Astrocyte of the cerebellum (primary cell): ENCODE results near the gene CAMKK1.
A peak's percentile ranks its signal among the peaks of the same experiment; 100 is the strongest.

Experiments
- DNase-seq: peaks from one replicate; pipeline ENCODE4 v3.0.0-alpha.2; 2011; ENCODE audit warnings: low read depth
- H3K4me3 ChIP-seq: 2 replicates; pipeline ENCODE4 v1.5.1; 2011; ENCODE audit warnings: mild to moderate bottlenecking, low read depth, low read length, moderate library complexity
- in situ Hi-C: cut with HindIII; loops from 2 replicates; pipeline ENCODE4 v1.10.0; 2017; ENCODE audit warnings: low sequenced_read_pairs
- TF ChIP-seq, protein P1 (sequence below): IDR thresholded peaks from 2 replicates; pipeline ENCODE4 v1.5.1; 2012; ENCODE audit warnings: low read length, low read depth, moderate library complexity, mild to moderate bottlenecking; ENCODE audit errors: missing control alignments

Gene CAMKK1

DNA sequence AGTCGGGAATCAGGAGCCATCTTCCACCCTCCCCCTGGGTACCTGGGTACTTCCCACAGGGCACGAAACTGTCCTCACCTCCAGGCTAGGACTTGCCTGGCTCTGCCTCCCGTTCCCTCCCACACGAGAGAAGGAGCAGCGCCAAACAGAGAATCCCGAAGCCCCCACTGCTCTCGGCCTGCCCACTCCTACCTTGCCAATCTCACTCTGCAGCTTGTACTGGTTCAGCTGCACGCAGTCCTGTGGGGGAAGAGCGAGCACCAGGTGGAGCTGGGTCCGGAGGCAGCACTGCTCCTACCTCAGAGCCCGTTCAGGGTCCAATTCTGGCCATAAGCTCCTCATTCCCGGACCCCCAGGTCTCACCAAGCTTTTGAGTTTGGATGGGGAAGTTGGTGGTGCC, 8.7 kb downstream of the CAMKK1 start:
- TF ChIP-seq, protein P1, sequence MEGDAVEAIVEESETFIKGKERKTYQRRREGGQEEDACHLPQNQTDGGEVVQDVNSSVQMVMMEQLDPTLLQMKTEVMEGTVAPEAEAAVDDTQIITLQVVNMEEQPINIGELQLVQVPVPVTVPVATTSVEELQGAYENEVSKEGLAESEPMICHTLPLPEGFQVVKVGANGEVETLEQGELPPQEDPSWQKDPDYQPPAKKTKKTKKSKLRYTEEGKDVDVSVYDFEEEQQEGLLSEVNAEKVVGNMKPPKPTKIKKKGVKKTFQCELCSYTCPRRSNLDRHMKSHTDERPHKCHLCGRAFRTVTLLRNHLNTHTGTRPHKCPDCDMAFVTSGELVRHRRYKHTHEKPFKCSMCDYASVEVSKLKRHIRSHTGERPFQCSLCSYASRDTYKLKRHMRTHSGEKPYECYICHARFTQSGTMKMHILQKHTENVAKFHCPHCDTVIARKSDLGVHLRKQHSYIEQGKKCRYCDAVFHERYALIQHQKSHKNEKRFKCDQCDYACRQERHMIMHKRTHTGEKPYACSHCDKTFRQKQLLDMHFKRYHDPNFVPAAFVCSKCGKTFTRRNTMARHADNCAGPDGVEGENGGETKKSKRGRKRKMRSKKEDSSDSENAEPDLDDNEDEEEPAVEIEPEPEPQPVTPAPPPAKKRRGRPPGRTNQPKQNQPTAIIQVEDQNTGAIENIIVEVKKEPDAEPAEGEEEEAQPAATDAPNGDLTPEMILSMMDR: no peak
- in situ Hi-C loops: no loop called here
- DNase-seq: no peak
- H3K4me3 ChIP-seq: no peak overlapping the region

DNA sequence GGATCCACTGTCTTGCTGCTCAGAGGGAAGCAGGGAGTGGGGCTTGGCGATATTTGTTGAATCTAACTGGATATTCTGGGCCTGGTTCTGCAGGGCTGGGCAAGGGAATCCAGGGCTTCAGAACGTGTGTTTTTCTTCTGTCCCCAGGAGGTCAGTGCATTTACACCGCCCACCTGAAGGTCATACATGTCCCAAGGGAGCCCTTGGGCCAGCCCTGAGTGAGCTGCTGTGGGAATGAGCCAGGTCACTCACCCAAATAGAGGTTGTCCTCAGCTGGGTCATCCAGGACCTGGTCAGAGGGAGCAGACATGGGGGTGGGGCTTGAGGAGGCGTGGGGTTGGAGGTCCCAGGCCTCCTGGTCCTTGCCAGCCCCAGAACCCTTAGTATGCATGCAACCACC, 10.6 kb downstream of the CAMKK1 start:
- TF ChIP-seq, protein P1: no peak
- no peak overlapping the region for H3K4me3 ChIP-seq
- in situ Hi-C loops: no loop called here
- no peak for DNase-seq

DNA sequence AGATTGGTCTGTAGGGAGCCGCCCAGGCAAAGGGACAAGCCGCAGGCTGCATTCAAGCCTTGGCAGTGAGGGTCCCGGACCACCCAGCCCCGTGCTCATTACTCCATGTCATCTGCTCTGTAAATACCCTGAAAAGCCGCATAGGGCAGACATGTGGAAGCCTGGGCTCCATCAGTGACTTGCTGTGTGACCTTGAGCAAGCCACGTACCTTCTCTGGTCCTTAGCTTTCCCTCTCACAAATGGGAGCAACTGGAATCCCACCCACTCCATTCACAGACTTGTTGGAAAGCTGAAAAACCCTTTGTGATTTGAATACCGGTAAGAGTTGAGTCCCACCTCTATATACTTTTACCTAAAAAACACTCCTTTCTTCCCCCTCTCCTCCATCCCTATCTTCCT, 11.9 kb downstream of the CAMKK1 start:
- DNase-seq: no peak
- TF ChIP-seq, protein P1: no peak
- no peak overlapping the region for H3K4me3 ChIP-seq
- in situ Hi-C loops: no loop called here

DNA sequence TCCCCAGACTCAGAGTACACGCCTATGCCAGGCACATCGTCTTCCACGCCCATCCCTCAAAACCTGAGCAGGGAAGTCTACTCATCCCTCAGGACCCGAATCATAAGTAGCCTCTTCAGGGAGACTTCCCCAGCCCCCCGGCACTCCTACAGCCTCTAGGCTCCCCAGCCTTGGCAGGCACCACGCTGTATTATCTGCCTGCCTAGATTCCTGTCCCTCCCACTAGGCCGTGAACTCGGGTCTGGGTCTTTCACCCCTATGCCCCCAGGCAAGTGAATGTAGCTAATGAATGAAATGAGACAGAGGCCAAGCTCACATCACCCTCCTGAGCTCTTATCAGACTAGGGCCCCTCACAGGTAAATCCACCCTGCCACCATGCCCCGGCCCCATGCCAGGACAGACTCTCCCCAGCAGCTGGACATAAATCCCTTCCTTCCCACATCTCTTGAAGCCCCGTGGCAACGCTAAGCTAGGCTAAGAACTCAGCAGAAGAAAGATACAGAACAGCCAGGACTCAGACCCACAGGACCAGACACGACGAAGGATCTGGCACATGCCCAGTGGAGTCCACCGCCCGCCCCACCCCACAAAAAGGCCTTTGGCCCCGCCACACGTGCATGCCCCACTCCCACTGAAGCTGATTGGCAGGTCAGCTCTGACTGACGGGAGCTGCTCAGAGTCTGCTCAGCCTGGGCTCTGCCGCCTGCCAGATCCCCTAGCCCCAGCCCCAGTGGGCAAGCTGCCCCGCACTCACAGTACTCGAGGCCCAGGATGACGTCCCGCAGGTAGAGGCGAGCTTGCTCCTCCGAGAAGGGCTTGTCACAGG, 13.0 kb downstream of the CAMKK1 start:
- in situ Hi-C loops: no loop called here
- TF ChIP-seq, protein P1: no peak
- DNase-seq: no peak
- H3K4me3 ChIP-seq: no peak overlapping the region

DNA sequence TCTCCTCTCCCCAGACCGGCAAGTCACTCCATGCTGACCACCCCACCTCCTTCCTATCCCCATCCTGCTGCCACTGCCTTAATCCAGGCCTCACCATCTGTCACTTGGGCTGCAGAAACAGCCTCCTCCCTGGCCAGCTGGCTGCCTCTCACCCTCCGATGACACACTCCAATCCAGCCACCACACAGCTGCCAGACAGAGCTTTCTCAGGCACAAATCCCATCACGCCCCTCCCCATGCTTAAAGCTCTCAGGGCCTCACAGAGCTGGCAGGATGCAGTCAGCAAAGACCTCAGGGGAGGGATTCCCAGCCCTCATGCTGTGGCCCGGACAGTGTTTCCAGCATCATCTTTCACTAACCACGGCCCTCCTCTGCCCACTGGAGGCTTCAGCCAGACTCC, 13.7 kb downstream of the CAMKK1 start:
- in situ Hi-C loops: no loop called here
- peak; percentile 49 for DNase-seq
- TF ChIP-seq, protein P1: no peak
- H3K4me3 ChIP-seq: no peak overlapping the region

DNA sequence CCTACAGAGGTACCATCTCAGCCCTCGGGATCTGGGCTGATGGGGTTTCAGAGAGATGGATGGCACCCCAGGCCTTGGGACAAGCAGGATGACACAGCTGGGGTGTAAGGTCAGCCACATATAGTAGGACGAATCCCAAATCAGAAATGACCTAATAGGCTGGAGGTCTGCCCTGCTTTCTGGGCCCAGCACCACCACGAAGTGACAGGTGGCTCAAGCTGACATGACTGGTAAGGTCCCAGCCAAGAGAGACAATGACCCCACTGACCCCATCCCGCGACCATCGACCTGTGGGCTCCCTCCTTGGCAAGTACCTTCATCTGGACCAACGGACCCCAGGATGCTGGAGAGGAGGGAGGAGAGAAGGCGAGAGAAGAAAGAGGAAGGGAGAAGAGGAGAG, 15.6 kb downstream of the CAMKK1 start:
- H3K4me3 ChIP-seq: no peak overlapping the region
- no peak for DNase-seq
- TF ChIP-seq, protein P1: no peak
- in situ Hi-C loops: no loop called here
